Measurements from ENCODE around the gene CASZ1.

The CASZ1 gene

GRCh38 chr1:10691740-10692125, 104.7 kb downstream of the CASZ1 start:
- DNase-seq (ENCODE audit: extremely low read depth, low read depth), result no peak
- no peak for TF ChIP-seq CTCF (IDR thresholded peaks at IDR 0.05; ENCODE audit: low read depth, low read length, missing control alignments)
- no peak overlapping the region for H3K4me3 ChIP-seq (replicated peaks; ENCODE audit: low read depth, low read length)

GRCh38 chr1:10691075-10691739, 105.2 kb downstream of the CASZ1 start:
- TF ChIP-seq CTCF (IDR thresholded peaks at IDR 0.05; ENCODE audit: low read depth, low read length, missing control alignments), result no peak
- no peak overlapping the region for H3K4me3 ChIP-seq (replicated peaks; ENCODE audit: low read depth, low read length)
- DNase-seq (ENCODE audit: extremely low read depth, low read depth), result no peak

GRCh38 chr1:10690484-10690883, 106.0 kb downstream of the CASZ1 start:
- DNase-seq (ENCODE audit: extremely low read depth, low read depth), result no peak
- no peak for TF ChIP-seq CTCF (IDR thresholded peaks at IDR 0.05; ENCODE audit: low read depth, low read length, missing control alignments)
- no peak overlapping the region for H3K4me3 ChIP-seq (replicated peaks; ENCODE audit: low read depth, low read length)

- no peak overlapping the region for H3K4me3 ChIP-seq (replicated peaks; ENCODE audit: low read depth, low read length)
- no peak for TF ChIP-seq CTCF (IDR thresholded peaks at IDR 0.05; ENCODE audit: low read depth, low read length, missing control alignments)
- no peak for DNase-seq (ENCODE audit: extremely low read depth, low read depth)
Observed at GRCh38 chr1:10688409-10688786, 108.0 kb downstream of the CASZ1 start.

GRCh38 chr1:10687782-10688408, 108.6 kb downstream of the CASZ1 start:
- no peak for TF ChIP-seq CTCF (IDR thresholded peaks at IDR 0.05; ENCODE audit: low read depth, low read length, missing control alignments)
- no peak overlapping the region for H3K4me3 ChIP-seq (replicated peaks; ENCODE audit: low read depth, low read length)
- no peak for DNase-seq (ENCODE audit: extremely low read depth, low read depth)

GRCh38 chr1:10687251-10687651, 109.2 kb downstream of the CASZ1 start:
- DNase-seq (ENCODE audit: extremely low read depth, low read depth), result no peak
- H3K4me3 ChIP-seq (replicated peaks; ENCODE audit: low read depth, low read length), result no peak overlapping the region
- no peak for TF ChIP-seq CTCF (IDR thresholded peaks at IDR 0.05; ENCODE audit: low read depth, low read length, missing control alignments)

All from HFF-Myc (cell line).